ENCODE measurements around the gene GLCCI1. TPM values are rescaled to one million over a fixed set of nuclear protein-coding genes. Genes with fewer than 3 reads are reported as not detected.
A peak's percentile ranks its signal among the peaks of the same experiment; 100 is the strongest.

Gene GLCCI1
- total and polyA plus RNA-seq, 10 of the 15 experiments (the other 5 are each of a cell fraction or from before 2014, with no cell fraction given), result 12.6 to 92.0 (median 27.6) TPM

- TF ChIP-seq ZNF274 (IDR thresholded peaks at IDR 0.05; ENCODE audit: insufficient read depth, insufficient read length) (no peak), EP300 (IDR thresholded peaks at IDR 0.05; ENCODE audit: borderline replicate concordance in 1 of 2, control insufficient read depth in 1 of 2, low read depth in 2 of 2, low read length in 2 of 2) (no peak), EZH2 (IDR thresholded peaks at IDR 0.05; ENCODE audit: borderline replicate concordance, control insufficient read depth, low read depth, low read length) (no peak), CREB1 (IDR thresholded peaks at IDR 0.05; ENCODE audit: low read depth) (no peak), ZNF622 (IDR thresholded peaks at IDR 0.05) (no peak), CBFB (IDR thresholded peaks at IDR 0.05; ENCODE audit: low read depth) (no peak), RCOR1 (conservative IDR thresholded peaks at IDR 0.05; ENCODE audit: low read depth, low read length) (no peak), JUND (IDR thresholded peaks at IDR 0.05; ENCODE audit: low read depth, low read length) (no peak), PRDM15 (CRISPR knock-in tag; IDR thresholded peaks at IDR 0.05) (no peak), BHLHE40 (IDR thresholded peaks at IDR 0.05; ENCODE audit: borderline replicate concordance in 1 of 2, low read depth in 2 of 2, low read length in 1 of 2) (no peak), TAF1 (IDR thresholded peaks at IDR 0.05; ENCODE audit: borderline replicate concordance, low read depth, low read length) (no peak), MAX (IDR thresholded peaks at IDR 0.05; ENCODE audit: low read depth, low read length) (no peak), STAT1 (conservative IDR thresholded peaks at IDR 0.05) (no peak), NR2C1 (IDR thresholded peaks at IDR 0.05) (no peak), PAX5 (IDR thresholded peaks at IDR 0.05; ENCODE audit: borderline replicate concordance, low read depth, low read length) (no peak), ASH2L (IDR thresholded peaks at IDR 0.05; ENCODE audit: borderline replicate concordance, low read depth) (no peak), ZNF217 (IDR thresholded peaks at IDR 0.05) (no peak), E2F4 (IDR thresholded peaks at IDR 0.05; ENCODE audit: low read depth, low read length) (no peak), IKZF1 (conservative IDR thresholded peaks at IDR 0.05) (0 out of 2 replicates have a peak, but pooled peaks have one; percentile 22)
- TF ChIP-seq, protein P1, sequence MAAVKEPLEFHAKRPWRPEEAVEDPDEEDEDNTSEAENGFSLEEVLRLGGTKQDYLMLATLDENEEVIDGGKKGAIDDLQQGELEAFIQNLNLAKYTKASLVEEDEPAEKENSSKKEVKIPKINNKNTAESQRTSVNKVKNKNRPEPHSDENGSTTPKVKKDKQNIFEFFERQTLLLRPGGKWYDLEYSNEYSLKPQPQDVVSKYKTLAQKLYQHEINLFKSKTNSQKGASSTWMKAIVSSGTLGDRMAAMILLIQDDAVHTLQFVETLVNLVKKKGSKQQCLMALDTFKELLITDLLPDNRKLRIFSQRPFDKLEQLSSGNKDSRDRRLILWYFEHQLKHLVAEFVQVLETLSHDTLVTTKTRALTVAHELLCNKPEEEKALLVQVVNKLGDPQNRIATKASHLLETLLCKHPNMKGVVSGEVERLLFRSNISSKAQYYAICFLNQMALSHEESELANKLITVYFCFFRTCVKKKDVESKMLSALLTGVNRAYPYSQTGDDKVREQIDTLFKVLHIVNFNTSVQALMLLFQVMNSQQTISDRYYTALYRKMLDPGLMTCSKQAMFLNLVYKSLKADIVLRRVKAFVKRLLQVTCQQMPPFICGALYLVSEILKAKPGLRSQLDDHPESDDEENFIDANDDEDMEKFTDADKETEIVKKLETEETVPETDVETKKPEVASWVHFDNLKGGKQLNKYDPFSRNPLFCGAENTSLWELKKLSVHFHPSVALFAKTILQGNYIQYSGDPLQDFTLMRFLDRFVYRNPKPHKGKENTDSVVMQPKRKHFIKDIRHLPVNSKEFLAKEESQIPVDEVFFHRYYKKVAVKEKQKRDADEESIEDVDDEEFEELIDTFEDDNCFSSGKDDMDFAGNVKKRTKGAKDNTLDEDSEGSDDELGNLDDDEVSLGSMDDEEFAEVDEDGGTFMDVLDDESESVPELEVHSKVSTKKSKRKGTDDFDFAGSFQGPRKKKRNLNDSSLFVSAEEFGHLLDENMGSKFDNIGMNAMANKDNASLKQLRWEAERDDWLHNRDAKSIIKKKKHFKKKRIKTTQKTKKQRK (IDR thresholded peaks at IDR 0.05; ENCODE audit: low read depth, low read length), result no peak
- TF ChIP-seq, protein P2, sequence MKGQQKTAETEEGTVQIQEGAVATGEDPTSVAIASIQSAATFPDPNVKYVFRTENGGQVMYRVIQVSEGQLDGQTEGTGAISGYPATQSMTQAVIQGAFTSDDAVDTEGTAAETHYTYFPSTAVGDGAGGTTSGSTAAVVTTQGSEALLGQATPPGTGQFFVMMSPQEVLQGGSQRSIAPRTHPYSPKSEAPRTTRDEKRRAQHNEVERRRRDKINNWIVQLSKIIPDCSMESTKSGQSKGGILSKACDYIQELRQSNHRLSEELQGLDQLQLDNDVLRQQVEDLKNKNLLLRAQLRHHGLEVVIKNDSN (IDR thresholded peaks at IDR 0.05; ENCODE audit: borderline replicate concordance, extremely low read length, insufficient read depth, low read depth, low read length), result no peak
Observed at GRCh38 chr7:8121243-8121642, 152.6 kb downstream of the GLCCI1 start (continued).
